Measurements from ENCODE around the gene ZNF280C.
"Not testable (repeated sequence)": the region's sequence is repeated elsewhere in the genome, so short reads cannot be mapped to it uniquely, and the experiment has no call there.

ZNF280C gene

DNA sequence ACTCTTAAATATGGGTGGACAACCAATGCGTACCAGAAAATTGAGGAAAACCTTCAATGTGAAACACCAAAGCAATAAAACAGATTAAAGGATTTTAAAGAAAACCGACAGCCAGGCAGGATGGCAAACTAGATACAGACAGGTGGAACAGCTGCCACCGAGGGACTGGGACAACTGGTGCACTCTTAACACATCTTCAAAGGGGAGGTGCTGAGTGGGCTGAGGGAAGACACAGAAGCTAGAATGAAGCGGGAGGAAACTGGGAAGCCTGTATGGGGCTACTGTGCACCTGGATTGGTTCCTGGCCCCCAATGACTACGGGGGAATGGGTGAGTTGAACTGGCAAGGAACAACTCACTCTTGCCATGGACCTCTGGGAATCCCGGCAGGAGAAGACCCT lies 20.7 kb downstream of the ZNF280C start:
- H3K4me3 ChIP-seq (ENCODE audit: low read depth, low read length), result no peak overlapping the region
- TF ChIP-seq, protein P1, sequence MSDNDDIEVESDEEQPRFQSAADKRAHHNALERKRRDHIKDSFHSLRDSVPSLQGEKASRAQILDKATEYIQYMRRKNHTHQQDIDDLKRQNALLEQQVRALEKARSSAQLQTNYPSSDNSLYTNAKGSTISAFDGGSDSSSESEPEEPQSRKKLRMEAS (IDR thresholded peaks at IDR 0.05; ENCODE audit: low read depth, low read length), result no peak
- TF ChIP-seq MYC (IDR thresholded peaks at IDR 0.05; ENCODE audit: low read depth, low read length), result no peak
- TF ChIP-seq POLR2A (IDR thresholded peaks at IDR 0.05; ENCODE audit: extremely low read depth, insufficient read length), result no peak
- TF ChIP-seq, protein P2, sequence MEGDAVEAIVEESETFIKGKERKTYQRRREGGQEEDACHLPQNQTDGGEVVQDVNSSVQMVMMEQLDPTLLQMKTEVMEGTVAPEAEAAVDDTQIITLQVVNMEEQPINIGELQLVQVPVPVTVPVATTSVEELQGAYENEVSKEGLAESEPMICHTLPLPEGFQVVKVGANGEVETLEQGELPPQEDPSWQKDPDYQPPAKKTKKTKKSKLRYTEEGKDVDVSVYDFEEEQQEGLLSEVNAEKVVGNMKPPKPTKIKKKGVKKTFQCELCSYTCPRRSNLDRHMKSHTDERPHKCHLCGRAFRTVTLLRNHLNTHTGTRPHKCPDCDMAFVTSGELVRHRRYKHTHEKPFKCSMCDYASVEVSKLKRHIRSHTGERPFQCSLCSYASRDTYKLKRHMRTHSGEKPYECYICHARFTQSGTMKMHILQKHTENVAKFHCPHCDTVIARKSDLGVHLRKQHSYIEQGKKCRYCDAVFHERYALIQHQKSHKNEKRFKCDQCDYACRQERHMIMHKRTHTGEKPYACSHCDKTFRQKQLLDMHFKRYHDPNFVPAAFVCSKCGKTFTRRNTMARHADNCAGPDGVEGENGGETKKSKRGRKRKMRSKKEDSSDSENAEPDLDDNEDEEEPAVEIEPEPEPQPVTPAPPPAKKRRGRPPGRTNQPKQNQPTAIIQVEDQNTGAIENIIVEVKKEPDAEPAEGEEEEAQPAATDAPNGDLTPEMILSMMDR (IDR thresholded peaks at IDR 0.05; ENCODE audit: low read depth, low read length), result no peak
- DNase-seq (ENCODE audit: low read depth), result no peak

DNA sequence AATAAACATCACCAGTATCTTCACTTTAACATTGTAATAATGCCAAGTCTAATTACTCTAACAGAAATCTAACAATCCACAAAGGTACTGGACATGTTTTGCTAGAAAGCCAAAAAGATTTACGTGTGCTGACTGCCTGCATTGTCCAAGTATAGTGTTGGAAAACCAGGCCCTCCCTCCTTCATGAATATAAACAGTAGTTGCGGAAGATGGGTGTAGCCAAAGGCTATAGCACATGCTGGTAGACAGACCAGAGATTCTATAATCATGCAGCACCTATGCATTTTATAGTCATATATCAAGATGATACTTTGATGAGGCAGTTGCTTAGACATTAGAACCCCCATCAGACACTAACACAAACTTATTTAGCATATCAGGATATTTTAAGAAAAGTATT lies 22.6 kb downstream of the ZNF280C start:
- no peak for DNase-seq (ENCODE audit: low read depth)
- no peak overlapping the region for H3K4me3 ChIP-seq (ENCODE audit: low read depth, low read length)
- TF ChIP-seq, protein P1 (IDR thresholded peaks at IDR 0.05; ENCODE audit: low read depth, low read length), result no peak
- no peak for TF ChIP-seq MYC (IDR thresholded peaks at IDR 0.05; ENCODE audit: low read depth, low read length)
- TF ChIP-seq POLR2A (IDR thresholded peaks at IDR 0.05; ENCODE audit: extremely low read depth, insufficient read length), result no peak
- TF ChIP-seq, protein P2 (IDR thresholded peaks at IDR 0.05; ENCODE audit: low read depth, low read length), result no peak

DNA sequence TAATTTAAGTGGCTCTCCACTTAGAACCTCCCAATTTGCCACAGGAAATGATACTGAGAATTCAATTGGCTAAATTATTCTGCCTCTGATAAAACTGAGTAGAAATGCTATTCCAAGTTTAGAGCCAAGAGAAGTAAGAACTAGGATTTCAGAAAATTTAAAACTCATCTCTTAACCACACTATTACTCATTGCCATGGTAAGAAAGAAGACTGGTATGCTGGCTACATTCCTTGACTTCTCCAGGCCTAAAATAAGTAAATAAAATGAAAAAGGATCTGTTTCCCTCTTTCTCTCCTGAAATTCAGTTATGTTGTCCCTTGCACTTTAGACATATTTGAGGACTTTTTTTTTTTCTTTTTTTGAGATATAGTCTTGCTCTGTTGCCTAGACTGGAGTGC lies 23.3 kb downstream of the ZNF280C start:
- no peak for TF ChIP-seq MYC (IDR thresholded peaks at IDR 0.05; ENCODE audit: low read depth, low read length)
- TF ChIP-seq POLR2A (IDR thresholded peaks at IDR 0.05; ENCODE audit: extremely low read depth, insufficient read length), result no peak
- TF ChIP-seq, protein P2 (IDR thresholded peaks at IDR 0.05; ENCODE audit: low read depth, low read length), result no peak
- TF ChIP-seq, protein P1 (IDR thresholded peaks at IDR 0.05; ENCODE audit: low read depth, low read length), result no peak
- no peak for DNase-seq (ENCODE audit: low read depth)
- no peak overlapping the region for H3K4me3 ChIP-seq (ENCODE audit: low read depth, low read length)

DNA sequence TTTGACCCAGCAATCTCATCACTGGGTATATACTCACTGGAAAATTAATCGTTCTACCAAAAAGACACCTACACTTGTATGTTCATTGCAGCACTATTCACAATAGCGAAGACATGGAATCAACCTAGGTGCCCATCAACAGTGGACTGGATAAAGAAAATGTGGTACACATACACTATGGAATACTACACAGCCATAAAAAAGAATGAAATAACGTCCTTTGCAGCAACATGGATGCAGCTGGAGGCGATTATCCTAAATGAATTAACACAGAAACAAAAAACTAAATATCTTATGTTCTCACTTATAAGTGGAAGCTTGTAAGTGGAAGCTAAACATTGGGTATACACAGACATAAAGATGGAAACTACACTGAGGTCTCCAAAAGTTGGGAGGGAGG lies 37.5 kb downstream of the ZNF280C start:
- not testable (repeated sequence) for H3K4me3 ChIP-seq (ENCODE audit: low read depth, low read length)

DNA sequence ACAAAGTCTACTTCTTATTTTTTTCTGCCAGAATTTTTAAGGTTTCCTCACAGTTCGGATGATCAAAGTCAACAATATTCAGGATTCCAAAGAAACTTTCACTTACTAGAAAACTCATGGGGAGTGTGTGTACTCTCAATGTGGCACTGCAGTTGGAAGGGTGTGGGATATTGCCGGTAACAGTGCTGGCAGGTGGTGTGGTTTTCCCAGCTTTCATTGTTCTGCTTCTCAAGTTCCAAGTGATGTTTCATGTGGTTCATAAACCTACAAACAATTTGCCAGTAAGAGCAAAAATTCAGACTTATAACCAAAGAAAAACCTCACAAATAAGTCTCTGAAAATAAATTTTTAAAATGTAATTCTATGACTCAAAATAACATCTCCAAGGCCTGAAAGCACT lies 39.8 kb downstream of the ZNF280C start:
- TF ChIP-seq, protein P1 (IDR thresholded peaks at IDR 0.05; ENCODE audit: low read depth, low read length), result no peak
- TF ChIP-seq POLR2A (IDR thresholded peaks at IDR 0.05; ENCODE audit: extremely low read depth, insufficient read length), result no peak
- TF ChIP-seq, protein P2 (IDR thresholded peaks at IDR 0.05; ENCODE audit: low read depth, low read length), result no peak
- no peak for TF ChIP-seq MYC (IDR thresholded peaks at IDR 0.05; ENCODE audit: low read depth, low read length)
- no peak for DNase-seq (ENCODE audit: low read depth)
- H3K4me3 ChIP-seq (ENCODE audit: low read depth, low read length), result no peak overlapping the region

More for the DNA sequence above, 37.5 kb downstream of the ZNF280C start:
- not testable (repeated sequence) for DNase-seq (ENCODE audit: low read depth)

DNA sequence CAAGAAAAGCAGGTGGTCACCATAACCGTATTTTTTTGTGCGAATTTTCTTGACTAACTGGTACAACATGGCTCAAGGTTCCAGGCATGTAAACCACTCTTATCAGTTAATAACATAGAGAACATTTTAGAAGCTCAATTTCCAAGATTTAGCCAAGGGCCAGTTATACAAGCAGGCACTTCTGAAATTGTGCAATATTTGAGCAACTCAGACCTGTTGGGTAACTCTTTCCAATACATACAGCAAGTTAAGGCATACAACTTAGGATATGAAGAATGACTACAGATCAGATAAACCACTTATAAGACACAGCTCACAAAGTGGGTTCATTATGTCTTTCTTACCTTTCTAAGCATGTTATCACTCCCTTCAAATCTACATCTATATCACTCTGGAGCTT lies 43.9 kb downstream of the ZNF280C start:
- no peak overlapping the region for H3K4me3 ChIP-seq (ENCODE audit: low read depth, low read length)
- peak; percentile 72 for DNase-seq (ENCODE audit: low read depth)
- TF ChIP-seq POLR2A (IDR thresholded peaks at IDR 0.05; ENCODE audit: extremely low read depth, insufficient read length) (no peak), MYC (IDR thresholded peaks at IDR 0.05; ENCODE audit: low read depth, low read length) (no peak)
- TF ChIP-seq, protein P1 (IDR thresholded peaks at IDR 0.05; ENCODE audit: low read depth, low read length), result no peak
- TF ChIP-seq, protein P2 (IDR thresholded peaks at IDR 0.05; ENCODE audit: low read depth, low read length), result no peak

Data from NB4 (cell line).